ENCODE data around the gene THRB.

- no peak for TF ChIP-seq ZNF510 (tag by site-specific recombination; IDR thresholded peaks at IDR 0.05; ENCODE audit: insufficient replicate concordance)
- no peak for TF ChIP-seq CTCF (tag by site-specific recombination; IDR thresholded peaks at IDR 0.05)
- TF ChIP-seq TCF7L2 (IDR thresholded peaks at IDR 0.05; ENCODE audit: borderline replicate concordance, low read depth, low read length): no peak
- no peak for TF ChIP-seq ZNF2 (tag by site-specific recombination; IDR thresholded peaks at IDR 0.05)
- TF ChIP-seq ZBTB8A (tag by site-specific recombination; IDR thresholded peaks at IDR 0.05): no peak
- TF ChIP-seq ZNF776 (tag by site-specific recombination; IDR thresholded peaks at IDR 0.05; ENCODE audit: borderline replicate concordance): no peak
- TF ChIP-seq ZNF530 (tag by site-specific recombination; IDR thresholded peaks at IDR 0.05; ENCODE audit: low read depth): no peak
- no peak for TF ChIP-seq ZNF777 (tag by site-specific recombination; IDR thresholded peaks at IDR 0.05; ENCODE audit: borderline replicate concordance)
- TF ChIP-seq ZNF76 (tag by site-specific recombination; IDR thresholded peaks at IDR 0.05; ENCODE audit: borderline replicate concordance, low read depth): no peak
- TF ChIP-seq SP2 (tag by site-specific recombination; IDR thresholded peaks at IDR 0.05): no peak
- no peak for TF ChIP-seq REST (tag by site-specific recombination; IDR thresholded peaks at IDR 0.05)
- TF ChIP-seq YY1 (tag by site-specific recombination; IDR thresholded peaks at IDR 0.05): no peak
Measured at GRCh38 chr3:24490151-24490550, 4.5 kb downstream of the THRB start.
